ENCODE results near the gene STPG3. TPM values are rescaled to one million over a fixed set of nuclear protein-coding genes. Genes with fewer than 3 reads are reported as not detected.
A peak's percentile ranks its signal among the peaks of the same experiment; 100 is the strongest.

The STPG3 gene
- total and polyA plus RNA-seq, 9 of the 15 experiments (the other 6 are each of a cell fraction or from before 2014, with no cell fraction given), result not detected

- TF ChIP-seq RNF219 (CRISPR knock-in tag; IDR thresholded peaks at IDR 0.05) (no peak), LARP7 (IDR thresholded peaks at IDR 0.05) (no peak), HES1 (IDR thresholded peaks at IDR 0.05; ENCODE audit: low read depth) (no peak), ESRRA (IDR thresholded peaks at IDR 0.05; ENCODE audit: borderline replicate concordance, low read depth) (peak; percentile 96), HDAC2 (IDR thresholded peaks at IDR 0.05) (peak; percentile 66; the same call in 1 of the 2 replicates), EP400 (IDR thresholded peaks at IDR 0.05) (peak; percentile 49; the same call in 1 of the 2 replicates), HDAC3 (IDR thresholded peaks at IDR 0.05; ENCODE audit: borderline replicate concordance, partially characterized antibody) (no peak), KLF13 (tag; IDR thresholded peaks at IDR 0.05; ENCODE audit: borderline replicate concordance, low read depth) (peak; percentile 96; the same call in 1 of the 2 replicates), NFE2 (IDR thresholded peaks at IDR 0.05; ENCODE audit: low read depth) (peak; percentile 77), LCOR (CRISPR knock-in tag; IDR thresholded peaks at IDR 0.05) (no peak), TCF7L2 (IDR thresholded peaks at IDR 0.05; ENCODE audit: low read depth, low read length) (no peak), SPI1 (IDR thresholded peaks at IDR 0.05; ENCODE audit: borderline replicate concordance, low read depth, low read length) (peak; percentile 95), MEIS2 (IDR thresholded peaks at IDR 0.05; ENCODE audit: partially characterized antibody) (no peak), SP1 (CRISPR knock-in tag; IDR thresholded peaks at IDR 0.05) (peak; percentile 84), COPS2 (conservative IDR thresholded peaks at IDR 0.05) (no peak), MYNN (IDR thresholded peaks at IDR 0.05) (peak; percentile 97), MYNN (CRISPR knock-in tag; IDR thresholded peaks at IDR 0.05) (no peak), SMAD2 (IDR thresholded peaks at IDR 0.05; ENCODE audit: low read depth, low read length) (no peak), STAT5A (IDR thresholded peaks at IDR 0.05; ENCODE audit: borderline replicate concordance, low read length) (peak; percentile 49; the same call in 1 of the 2 replicates), CBX3 (IDR thresholded peaks at IDR 0.05; ENCODE audit: borderline replicate concordance in 1 of 2, low read length in 2 of 2) (peak in 1 of 2 experiments; percentile 45; a peak in 1 of 3 replicates), ZNF282 (CRISPR knock-in tag; IDR thresholded peaks at IDR 0.05) (no peak), POLR2B (IDR thresholded peaks at IDR 0.05; ENCODE audit: low read depth, partially characterized antibody) (peak; percentile 40), RBM15 (IDR thresholded peaks at IDR 0.05; ENCODE audit: insufficient read depth, low read length) (no peak)
- TF ChIP-seq, protein P1, sequence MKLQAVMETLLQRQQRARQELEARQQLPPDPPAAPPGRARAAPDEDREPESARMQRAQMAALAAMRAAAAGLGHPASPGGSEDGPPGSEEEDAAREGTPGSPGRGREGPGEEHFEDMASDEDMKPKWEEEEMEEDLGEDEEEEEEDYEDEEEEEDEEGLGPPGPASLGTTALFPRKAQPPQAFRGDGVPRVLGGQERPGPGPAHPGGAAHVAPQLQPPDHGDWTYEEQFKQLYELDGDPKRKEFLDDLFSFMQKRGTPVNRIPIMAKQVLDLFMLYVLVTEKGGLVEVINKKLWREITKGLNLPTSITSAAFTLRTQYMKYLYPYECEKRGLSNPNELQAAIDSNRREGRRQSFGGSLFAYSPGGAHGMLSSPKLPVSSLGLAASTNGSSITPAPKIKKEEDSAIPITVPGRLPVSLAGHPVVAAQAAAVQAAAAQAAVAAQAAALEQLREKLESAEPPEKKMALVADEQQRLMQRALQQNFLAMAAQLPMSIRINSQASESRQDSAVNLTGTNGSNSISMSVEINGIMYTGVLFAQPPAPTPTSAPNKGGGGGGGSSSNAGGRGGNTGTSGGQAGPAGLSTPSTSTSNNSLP (IDR thresholded peaks at IDR 0.05; ENCODE audit: borderline replicate concordance, low read depth, low read length), result no peak
- TF ChIP-seq, protein P2, sequence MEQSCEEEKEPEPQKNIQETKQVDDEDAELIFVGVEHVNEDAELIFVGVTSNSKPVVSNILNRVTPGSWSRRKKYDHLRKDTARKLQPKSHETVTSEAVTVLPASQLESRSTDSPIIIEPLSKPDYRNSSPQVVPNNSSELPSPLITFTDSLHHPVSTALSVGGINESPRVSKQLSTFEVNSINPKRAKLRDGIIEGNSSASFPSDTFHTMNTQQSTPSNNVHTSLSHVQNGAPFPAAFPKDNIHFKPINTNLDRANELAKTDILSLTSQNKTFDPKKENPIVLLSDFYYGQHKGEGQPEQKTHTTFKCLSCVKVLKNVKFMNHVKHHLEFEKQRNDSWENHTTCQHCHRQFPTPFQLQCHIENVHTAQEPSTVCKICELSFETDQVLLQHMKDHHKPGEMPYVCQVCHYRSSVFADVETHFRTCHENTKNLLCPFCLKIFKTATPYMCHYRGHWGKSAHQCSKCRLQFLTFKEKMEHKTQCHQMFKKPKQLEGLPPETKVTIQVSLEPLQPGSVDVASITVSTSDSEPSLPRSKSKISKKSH (CRISPR knock-in tag; IDR thresholded peaks at IDR 0.05), result no peak
Observed at GRCh38 chr9:137218754-137219271, 32.3 kb upstream of the STPG3 start (continued).
